Neuron (in vitro differentiated cells): ENCODE data around the gene GAREM2.
"Not testable (repeated sequence)": the region's sequence is repeated elsewhere in the genome, so short reads cannot be mapped to it uniquely, and the experiment has no call there.

Source experiments
- H2AFZ ChIP-seq: one replicate; pipeline ENCODE4 v1.6.1; 2013; ENCODE audit warnings: low read depth, mild to moderate bottlenecking, inconsistent platforms, low read length, moderate library complexity
- H3K27me3 ChIP-seq: one replicate; pipeline ENCODE4 v1.6.1; 2013; ENCODE audit warnings: low read length; ENCODE audit not compliant: insufficient read depth
- H3K36me3 ChIP-seq: one replicate; pipeline ENCODE4 v1.6.1; 2013; ENCODE audit warnings: low read length; ENCODE audit not compliant: insufficient read depth
- H3K4me1 ChIP-seq: one replicate; pipeline ENCODE4 v1.6.1; 2013; ENCODE audit warnings: low read length; ENCODE audit not compliant: insufficient read depth
- H3K4me3 ChIP-seq: 2 replicates; pipeline ENCODE4 v1.5.1; 2013; ENCODE audit warnings: mild to moderate bottlenecking, low read length, moderate library complexity
- H3K9me3 ChIP-seq: one replicate; pipeline ENCODE4 v1.6.1; 2013; ENCODE audit warnings: low read length

GAREM2 gene

GRCh38 chr2:26157580-26157979 is 15.3 kb upstream of the GAREM2 start:
- Histone ChIP-seq H3K4me1 (no peaks in the 10 kb centered on the region), H3K4me3 (no peak overlapping the region), H3K36me3 (no peaks in the 10 kb centered on the region), H3K27me3 (no peaks in the 10 kb centered on the region), H3K9me3 (no peaks in the 10 kb centered on the region), H2AFZ (no peak overlapping the region)

- H3K27me3 ChIP-seq = no peaks in the 10 kb centered on the region
- H2AFZ ChIP-seq = no peak overlapping the region
- H3K9me3 ChIP-seq = no peaks in the 10 kb centered on the region
- H3K4me1 ChIP-seq = no peaks in the 10 kb centered on the region
- H3K36me3 ChIP-seq = no peaks in the 10 kb centered on the region
- no peak overlapping the region for H3K4me3 ChIP-seq
Measured at GRCh38 chr2:26161926-26162325, 11.0 kb upstream of the GAREM2 start.

- Histone ChIP-seq H3K4me3 (no peak overlapping the region), H2AFZ (no peak overlapping the region), H3K9me3 (no peaks in the 10 kb centered on the region), H3K36me3 (no peaks in the 10 kb centered on the region), H3K27me3 (no peaks in the 10 kb centered on the region), H3K4me1 (no peaks in the 10 kb centered on the region)
Measured at GRCh38 chr2:26162963-26163362, 9.9 kb upstream of the GAREM2 start.

DNA sequence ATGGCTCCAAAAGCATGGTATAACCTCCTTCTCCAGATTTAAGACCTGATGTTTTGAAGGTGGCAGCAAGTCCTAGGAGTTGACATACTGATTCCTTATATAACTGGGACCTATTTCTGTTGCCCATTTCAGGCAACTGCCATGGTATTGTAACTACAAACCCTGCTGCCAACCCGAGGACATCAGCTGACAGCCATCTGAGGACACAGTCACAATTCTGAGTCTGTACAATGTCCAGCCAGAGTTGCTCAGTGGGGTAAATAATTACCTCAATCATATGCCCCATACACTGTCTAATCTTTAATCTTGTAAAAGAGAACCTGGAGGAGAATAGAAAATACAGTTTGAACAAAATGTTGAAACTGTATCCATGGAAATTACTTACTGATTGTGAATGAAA is 8.7 kb upstream of the GAREM2 start:
- no peaks in the 10 kb centered on the region for H3K9me3 ChIP-seq
- no peak overlapping the region for H2AFZ ChIP-seq
- no peak overlapping the region for H3K4me3 ChIP-seq
- no peaks in the 10 kb centered on the region for H3K4me1 ChIP-seq
- H3K27me3 ChIP-seq = no peaks in the 10 kb centered on the region
- no peaks in the 10 kb centered on the region for H3K36me3 ChIP-seq

DNA sequence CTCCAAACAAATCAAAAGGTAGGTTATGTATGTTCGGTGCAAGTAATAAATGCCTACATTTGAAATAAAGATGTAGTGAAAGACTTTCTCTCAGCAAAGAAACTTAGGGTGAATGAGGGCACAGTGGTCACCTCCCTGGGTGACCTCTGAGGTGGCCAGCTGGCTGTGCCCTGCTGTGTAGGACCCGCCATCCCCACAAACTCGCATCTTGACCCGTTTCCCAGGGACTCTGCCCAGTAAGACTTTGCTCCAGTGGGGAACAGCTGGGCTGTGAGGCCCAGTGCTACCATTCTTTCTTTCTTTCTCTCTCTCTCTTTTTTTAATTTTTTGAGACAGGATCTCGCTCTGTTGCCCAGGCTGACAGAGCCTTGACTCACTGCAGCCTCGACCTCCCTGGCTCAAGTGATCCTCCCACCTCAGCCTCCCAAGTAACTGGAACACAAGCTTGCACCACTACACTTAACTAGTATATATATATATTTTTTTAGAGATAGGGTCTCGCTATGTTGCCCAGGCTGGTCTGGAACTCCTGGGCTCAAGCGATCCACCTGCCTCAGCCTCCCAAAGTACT is 8.2 kb upstream of the GAREM2 start:
- no peaks in the 10 kb centered on the region for H3K9me3 ChIP-seq
- H3K4me3 ChIP-seq = no peak overlapping the region
- H3K36me3 ChIP-seq = no peaks in the 10 kb centered on the region
- H3K4me1 ChIP-seq = no peaks in the 10 kb centered on the region
- no peak overlapping the region for H2AFZ ChIP-seq
- H3K27me3 ChIP-seq = no peaks in the 10 kb centered on the region

- H3K9me3 ChIP-seq = no peaks in the 10 kb centered on the region
- no peaks in the 10 kb centered on the region for H3K27me3 ChIP-seq
- no peaks in the 10 kb centered on the region for H3K4me1 ChIP-seq
- H3K36me3 ChIP-seq = no peaks in the 10 kb centered on the region
- no peak overlapping the region for H2AFZ ChIP-seq
- no peak overlapping the region for H3K4me3 ChIP-seq
Measured at GRCh38 chr2:26165403-26165802, 7.5 kb upstream of the GAREM2 start.

DNA sequence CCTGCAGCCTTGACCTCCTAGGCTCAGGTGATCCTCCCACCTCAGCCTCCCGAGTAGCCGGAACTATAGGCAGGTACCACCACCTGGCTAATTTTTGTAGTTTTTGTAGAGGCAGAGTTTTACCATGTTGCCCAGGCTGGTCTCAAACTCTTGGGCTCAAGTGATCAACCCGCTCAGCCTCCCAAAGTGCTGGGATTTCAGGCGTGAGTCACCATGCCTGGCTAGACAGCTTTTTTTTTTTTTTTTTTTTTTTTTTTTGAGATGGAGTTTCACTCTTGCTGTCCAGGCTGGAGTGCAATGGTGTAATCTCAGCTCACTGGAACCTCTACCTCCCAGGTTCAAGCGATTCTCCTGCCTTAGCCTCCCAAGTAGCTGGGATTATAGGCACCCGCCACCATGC is 6.3 kb upstream of the GAREM2 start:
- not testable (repeated sequence) for H3K36me3 ChIP-seq, H3K4me1 ChIP-seq, H2AFZ ChIP-seq, H3K27me3 ChIP-seq, H3K4me3 ChIP-seq, H3K9me3 ChIP-seq

- no peaks in the 10 kb centered on the region for H3K36me3 ChIP-seq
- no peaks in the 10 kb centered on the region for H3K9me3 ChIP-seq
- no peak overlapping the region for H3K4me3 ChIP-seq
- H3K4me1 ChIP-seq = no peaks in the 10 kb centered on the region
- H3K27me3 ChIP-seq = no peaks in the 10 kb centered on the region
- H2AFZ ChIP-seq = no peak overlapping the region
Measured at GRCh38 chr2:26168785-26169184, 4.1 kb upstream of the GAREM2 start.

DNA sequence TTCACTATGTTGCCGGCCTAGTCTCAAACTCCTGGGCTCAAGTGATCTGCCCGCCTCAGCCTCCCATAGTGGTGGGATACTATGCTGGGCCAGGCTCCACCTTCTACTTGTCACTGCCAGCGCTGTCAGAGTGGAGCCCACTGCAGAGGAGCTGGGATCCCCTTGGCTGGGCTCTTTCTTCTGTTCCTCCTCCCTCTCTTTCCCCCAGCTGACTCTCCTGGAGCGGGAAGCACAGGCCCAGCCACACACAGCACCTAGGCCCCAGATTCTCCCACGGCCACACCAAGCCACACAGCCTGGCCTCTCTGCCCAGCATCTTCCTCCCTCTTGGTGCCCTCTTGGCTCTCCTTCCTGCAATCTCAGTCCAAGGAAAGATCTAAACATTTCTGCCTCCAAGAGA is 3.7 kb upstream of the GAREM2 start:
- Histone ChIP-seq H3K36me3 (no peaks in the 10 kb centered on the region), H3K4me1 (peaks cover 3% of the 10 kb centered on the region), H3K27me3 (no peaks in the 10 kb centered on the region), H3K9me3 (no peaks in the 10 kb centered on the region), H3K4me3 (no peak overlapping the region), H2AFZ (no peak overlapping the region)

DNA sequence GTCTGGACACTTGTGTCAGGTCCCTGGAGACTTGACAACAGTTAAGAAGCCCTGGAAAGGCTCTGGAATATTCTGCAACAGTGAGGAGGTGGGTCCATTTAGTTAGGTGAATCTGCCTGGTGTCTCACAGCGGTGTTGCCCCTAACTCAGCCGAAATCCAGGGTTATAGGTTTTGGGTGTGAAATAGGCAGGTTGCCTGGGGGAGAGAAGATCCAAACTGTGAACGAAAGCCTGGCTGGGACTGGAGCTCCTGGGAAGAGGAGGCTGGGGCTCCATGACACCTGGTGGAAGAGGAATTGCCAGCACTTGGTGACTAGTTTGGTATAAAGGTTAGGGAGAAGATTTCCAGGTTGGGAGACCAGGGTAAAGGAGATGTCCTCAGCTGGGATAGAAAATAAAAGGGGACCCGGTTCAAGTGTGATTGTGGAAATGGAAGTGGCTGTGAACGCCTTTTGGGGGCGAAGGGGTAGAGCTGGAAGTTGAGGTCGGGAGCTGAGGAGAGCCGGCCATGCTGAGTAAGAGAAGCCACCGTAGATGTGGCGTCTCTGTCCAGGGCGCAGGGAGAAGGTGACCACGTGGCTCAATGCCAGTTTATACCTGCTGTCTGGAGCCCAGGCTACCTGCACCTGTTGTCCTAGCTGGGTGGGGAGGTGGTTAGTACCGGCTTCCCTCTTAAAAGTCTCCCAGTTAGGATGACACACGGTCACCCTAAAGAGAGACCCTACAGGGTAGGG is 3.0 kb upstream of the GAREM2 start:
- Histone ChIP-seq H3K4me3 (no peak overlapping the region), H3K9me3 (no peaks in the 10 kb centered on the region), H3K36me3 (no peaks in the 10 kb centered on the region), H3K4me1 (peaks cover 9% of the 10 kb centered on the region), H2AFZ (no peak overlapping the region), H3K27me3 (no peaks in the 10 kb centered on the region)

- H2AFZ ChIP-seq = no peak overlapping the region
- H3K36me3 ChIP-seq = no peaks in the 10 kb centered on the region
- H3K27me3 ChIP-seq = no peaks in the 10 kb centered on the region
- H3K4me3 ChIP-seq = no peak overlapping the region
- peaks cover 19% of the 10 kb centered on the region for H3K4me1 ChIP-seq
- H3K9me3 ChIP-seq = no peaks in the 10 kb centered on the region
Measured at GRCh38 chr2:26170795-26171194, 2.1 kb upstream of the GAREM2 start.

DNA sequence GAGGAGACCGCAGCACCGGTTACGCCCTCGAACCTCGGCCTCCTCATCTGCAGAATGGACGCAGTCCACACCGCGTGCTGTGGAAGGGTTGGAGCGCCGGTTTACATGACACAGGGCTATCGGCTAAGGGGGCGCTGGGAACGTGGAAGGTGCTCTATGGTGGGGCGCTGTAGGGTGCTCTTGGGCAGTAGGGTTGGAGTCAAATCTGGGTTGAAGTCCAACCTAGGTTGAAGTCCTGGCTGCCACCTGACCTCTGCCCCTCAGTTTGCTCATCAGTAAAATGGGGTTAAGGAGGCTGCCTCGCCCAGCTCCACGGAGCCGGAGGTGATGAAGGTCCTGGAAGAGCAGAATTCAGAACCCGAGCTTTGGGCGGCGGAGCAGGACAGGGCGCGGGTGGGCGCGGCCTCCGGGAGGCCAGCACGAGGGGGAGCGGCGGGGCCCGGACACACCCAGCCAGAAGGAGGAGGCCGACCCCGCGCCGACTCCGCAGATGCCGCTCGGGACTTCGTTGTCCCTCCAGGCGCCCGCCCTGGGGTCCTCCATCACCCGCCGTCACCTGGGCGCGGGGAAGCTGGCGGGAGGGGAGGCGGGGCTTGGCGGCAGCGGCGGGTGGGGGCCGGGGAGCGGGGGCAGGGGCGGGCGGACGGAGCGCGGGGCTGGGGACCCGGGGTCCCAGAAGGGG is 558 bp upstream of the GAREM2 start:
- no peak overlapping the region for H3K4me3 ChIP-seq
- H3K36me3 ChIP-seq = peaks cover 11% of the 10 kb centered on the region
- H2AFZ ChIP-seq = no peak overlapping the region
- peaks cover 24% of the 10 kb centered on the region for H3K4me1 ChIP-seq
- H3K9me3 ChIP-seq = no peaks in the 10 kb centered on the region
- H3K27me3 ChIP-seq = no peaks in the 10 kb centered on the region

DNA sequence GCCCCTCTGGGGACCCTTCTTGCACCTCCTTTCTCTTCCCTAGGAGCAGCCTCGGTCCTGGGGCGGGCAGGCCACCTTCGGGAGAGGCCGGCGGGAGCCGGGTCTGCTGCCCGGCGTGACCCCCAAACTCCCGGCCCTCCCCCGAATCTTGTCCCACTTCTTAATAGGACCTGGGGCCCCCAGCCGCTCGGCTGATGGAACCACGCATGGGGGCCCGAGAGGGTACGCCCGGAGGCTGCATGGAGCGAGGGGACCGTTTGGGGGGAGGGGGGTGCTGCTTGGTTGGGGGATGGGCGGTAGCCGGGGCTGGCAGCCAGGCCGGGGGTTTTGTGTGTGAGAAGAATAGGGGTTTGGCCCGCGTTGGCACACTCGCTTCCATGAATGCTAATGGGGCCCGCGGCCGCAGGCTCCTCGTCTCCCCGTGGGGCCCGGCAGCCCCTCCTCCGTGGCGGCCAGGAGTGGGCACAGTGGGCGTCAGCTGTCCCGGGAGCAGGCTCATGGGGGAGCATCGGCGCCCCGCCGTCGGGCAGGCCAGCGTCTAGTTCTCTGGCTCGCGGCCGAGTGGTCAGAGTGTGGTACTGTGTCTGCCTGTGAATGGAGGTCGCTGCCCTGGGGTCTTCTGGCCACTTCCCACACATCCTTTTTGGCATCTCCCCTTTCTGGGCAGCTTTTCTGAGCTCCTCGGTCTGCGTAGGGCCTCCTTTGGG is 1.0 kb downstream of the GAREM2 start:
- H2AFZ ChIP-seq = peak overlapping the region; percentile 40
- H3K9me3 ChIP-seq = no peaks in the 10 kb centered on the region
- H3K4me1 ChIP-seq = peaks cover 24% of the 10 kb centered on the region
- H3K4me3 ChIP-seq = peak overlapping the region; percentile 80
- peaks cover 11% of the 10 kb centered on the region for H3K36me3 ChIP-seq
- no peaks in the 10 kb centered on the region for H3K27me3 ChIP-seq
